Activated CD4-positive, alpha-beta memory T cell treated with anti-CD3 and anti-CD28 coated beads, Interleukin-2, amount 10 ng/mL, durations not matched to agents 7 days and 5 days (primary cell): ENCODE measurements around the gene RRP1. TPM values are rescaled to one million over a fixed set of nuclear protein-coding genes. Genes with fewer than 3 reads are reported as not detected.
"Not testable (repeated sequence)": the region's sequence is repeated elsewhere in the genome, so short reads cannot be mapped to it uniquely, and the experiment has no call there.

Experiments used
- CTCF ChIA-PET: fragments of 350-600 bp; sonication (Branson Sonifier 250); formaldehyde crosslinking; loops from one replicate; lab custom pipeline; 2021; ENCODE audit warnings: antibody characterized with exemption, inconsistent platforms; lab: Charles Lee
- POLR2A ChIA-PET: fragments of 350-600 bp; sonication (Branson Sonifier 250); formaldehyde crosslinking; loops from one replicate; lab custom pipeline; 2021; ENCODE audit warnings: antibody characterized with exemption; lab: Charles Lee
- DNase-seq: peaks from one replicate; pipeline ENCODE4 v3.0.0-alpha.2; 2020
- H3K27ac Mint-ChIP-seq: one replicate; pipeline ENCODE4 v1.8.0; 2021; ENCODE audit warnings: mild to moderate bottlenecking, mixed read lengths
- H3K27me3 Mint-ChIP-seq: one replicate; pipeline ENCODE4 v1.8.0; 2021; ENCODE audit warnings: mixed read lengths
- H3K36me3 Mint-ChIP-seq: one replicate; pipeline ENCODE4 v1.8.0; 2021; ENCODE audit warnings: low read depth, mixed read lengths
- H3K4me1 Mint-ChIP-seq: one replicate; pipeline ENCODE4 v1.8.0; 2021; ENCODE audit warnings: mixed read lengths
- H3K4me3 Mint-ChIP-seq: one replicate; pipeline ENCODE4 v1.8.0; 2021; ENCODE audit warnings: mild to moderate bottlenecking, mixed read lengths
- H3K9me3 Mint-ChIP-seq: one replicate; pipeline ENCODE4 v1.8.0; 2021; ENCODE audit warnings: mixed read lengths
- total RNA-seq, 2 experiments: library from RNA; stranded (reverse); gene quantifications; one replicate each; pipeline ENCODE4 v1.2.3, GENCODE V29; 2021

Gene RRP1
- total RNA-seq, 2 experiments from 2014 or later, result 22.4 to 22.6 TPM

DNA sequence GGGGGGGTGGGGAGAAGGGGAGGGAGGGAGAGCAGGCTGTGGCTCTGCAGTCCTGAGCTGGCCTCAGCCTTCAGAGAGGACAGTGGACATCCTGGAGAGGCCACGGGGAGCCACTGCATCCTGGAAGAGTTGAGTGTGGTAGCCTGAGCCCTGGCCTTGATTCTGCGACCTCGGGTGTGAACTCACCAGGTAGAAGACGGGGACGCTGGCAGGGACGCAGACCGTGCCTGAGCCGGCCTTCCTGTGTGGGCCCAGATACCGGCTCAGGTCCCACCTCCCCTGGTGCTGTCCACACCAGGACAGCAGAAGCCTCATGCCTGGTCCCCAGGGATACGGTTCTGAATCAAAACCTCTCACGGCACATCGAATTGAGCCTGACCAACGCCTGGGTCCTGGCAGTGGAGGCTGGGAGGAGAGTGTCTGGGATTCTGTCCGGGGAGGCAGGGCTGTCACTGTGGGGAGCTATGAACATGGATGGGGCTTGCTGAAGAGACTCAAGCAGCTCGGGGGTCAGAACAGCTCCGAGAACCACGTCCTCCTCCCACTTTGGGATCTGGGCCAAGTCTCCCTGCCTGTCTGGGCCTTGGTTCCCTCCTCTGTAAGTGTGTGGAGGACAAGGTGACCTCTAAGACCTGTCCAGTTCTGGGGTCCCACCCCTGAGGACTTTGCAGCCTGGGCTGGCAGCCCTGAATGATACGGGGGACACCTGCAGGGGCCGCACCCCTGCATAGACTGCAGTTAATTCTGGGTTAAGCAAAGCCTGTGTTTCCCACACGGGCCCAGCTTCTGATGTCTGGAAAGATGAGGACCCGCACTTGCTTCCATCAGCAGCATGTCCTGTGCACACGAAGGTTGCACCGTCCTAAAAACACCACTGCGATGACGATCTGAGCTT lies 30.4 kb downstream of the RRP1 start:
- peaks cover 6% of the 10 kb centered on the region for H3K4me1 Mint-ChIP-seq
- H3K27ac Mint-ChIP-seq, result no peak overlapping the region
- CTCF ChIA-PET, result no interaction called here
- peaks cover 5% of the 10 kb centered on the region for H3K9me3 Mint-ChIP-seq
- no peak for DNase-seq
- H3K4me3 Mint-ChIP-seq, result no peak overlapping the region
- peaks cover 5% of the 10 kb centered on the region for H3K36me3 Mint-ChIP-seq
- POLR2A ChIA-PET, result interaction anchor here (0.7 kb wide), 1 partner anchor 73 kb away, joined by 3 read pairs; no protein-coding TSS in a partner anchor
- H3K27me3 Mint-ChIP-seq, result peaks cover 2% of the 10 kb centered on the region

GRCh38 chr21:43820466-43820865 lies 31.1 kb downstream of the RRP1 start:
- Mint-ChIP-seq H3K27me3 (peaks cover 2% of the 10 kb centered on the region), H3K36me3 (peaks cover 5% of the 10 kb centered on the region), H3K4me3 (no peak overlapping the region), H3K4me1 (peaks cover 4% of the 10 kb centered on the region), H3K9me3 (peaks cover 5% of the 10 kb centered on the region), H3K27ac (no peak overlapping the region)
- ChIA-PET POLR2A (interaction anchor here (0.7 kb wide), 1 partner anchor 73 kb away, joined by 3 read pairs; no protein-coding TSS in a partner anchor), CTCF (no interaction called here)
- DNase-seq, result no peak

GRCh38 chr21:43822166-43822565 lies 32.8 kb downstream of the RRP1 start:
- H3K4me3 Mint-ChIP-seq, H3K4me1 Mint-ChIP-seq, CTCF ChIA-PET, H3K36me3 Mint-ChIP-seq, DNase-seq, H3K9me3 Mint-ChIP-seq, POLR2A ChIA-PET, H3K27me3 Mint-ChIP-seq, H3K27ac Mint-ChIP-seq: not testable (repeated sequence)

GRCh38 chr21:43822741-43823140 lies 33.4 kb downstream of the RRP1 start:
- H3K9me3 Mint-ChIP-seq, H3K36me3 Mint-ChIP-seq, POLR2A ChIA-PET, CTCF ChIA-PET, H3K4me1 Mint-ChIP-seq, H3K27me3 Mint-ChIP-seq, H3K27ac Mint-ChIP-seq, H3K4me3 Mint-ChIP-seq, DNase-seq: not testable (repeated sequence)

DNA sequence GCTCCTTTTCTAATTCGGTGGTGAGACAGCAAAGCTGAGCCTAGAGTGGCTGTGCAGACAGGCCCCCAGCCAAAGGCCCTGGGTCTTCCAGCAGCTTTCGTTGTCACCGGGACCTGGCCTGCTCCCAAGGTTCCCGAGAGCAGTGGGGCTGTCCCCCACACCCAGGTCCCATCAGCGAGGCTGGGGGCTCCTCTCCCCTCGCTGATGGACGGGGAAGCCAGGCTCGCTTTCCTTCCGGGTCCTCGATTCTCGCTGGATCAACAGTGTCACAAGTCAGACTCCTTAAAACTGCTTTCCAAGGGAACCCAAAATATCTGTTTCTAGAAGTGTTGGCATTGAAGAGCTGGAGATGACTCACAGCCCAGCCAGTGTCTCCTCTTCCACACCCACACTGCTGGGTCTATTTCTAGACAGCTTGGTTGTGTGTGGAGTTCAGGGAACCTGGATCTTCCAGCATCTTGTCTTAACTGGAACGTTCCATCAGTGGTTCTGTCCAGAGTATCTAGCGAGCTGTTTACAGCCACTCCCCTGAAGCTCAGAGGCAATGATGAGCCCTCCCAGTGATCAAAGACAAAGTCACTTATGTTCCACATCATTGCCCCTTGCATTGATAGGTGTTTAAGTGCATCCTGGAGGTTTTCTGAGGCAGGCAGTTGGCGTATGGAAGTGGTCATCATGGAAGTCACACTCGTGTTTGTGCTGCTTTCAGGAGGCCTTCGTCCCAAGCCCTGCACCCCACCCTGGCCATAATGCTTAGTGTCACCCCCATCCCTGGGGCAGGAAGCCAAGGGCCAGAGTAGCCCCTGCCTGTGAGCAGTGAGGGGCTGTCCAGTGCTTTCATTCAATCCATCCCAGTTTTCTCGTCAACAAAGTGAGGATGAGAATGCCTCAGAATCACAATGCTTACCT lies 35.2 kb downstream of the RRP1 start:
- Mint-ChIP-seq H3K4me3 (no peak overlapping the region), H3K36me3 (no peaks in the 10 kb centered on the region), H3K4me1 (no peaks in the 10 kb centered on the region), H3K27me3 (peaks cover 16% of the 10 kb centered on the region), H3K9me3 (no peaks in the 10 kb centered on the region), H3K27ac (no peak overlapping the region)
- DNase-seq, result no peak
- POLR2A ChIA-PET, result interaction anchor here (1.2 kb wide), 1 partner anchor 93 kb away, joined by 3 read pairs; no protein-coding TSS in a partner anchor
- CTCF ChIA-PET, result interaction anchor here (1.6 to 1.8 kb wide), 2 partner anchors 14 to 151 kb away, joined by 5 to 8 read pairs; no protein-coding TSS in a partner anchor

GRCh38 chr21:43825242-43825935 lies 36.0 kb downstream of the RRP1 start:
- H3K4me3 Mint-ChIP-seq, result no peak overlapping the region

GRCh38 chr21:43825936-43826622 lies 36.7 kb downstream of the RRP1 start:
- H3K27ac Mint-ChIP-seq, result no peak overlapping the region
- no peak for DNase-seq
- POLR2A ChIA-PET, result no interaction called here

More at GRCh38 chr21:43825242-43825935, 36.0 kb downstream of the RRP1 start:
- Mint-ChIP-seq H3K4me1 (no peaks in the 10 kb centered on the region), H3K27me3 (peaks cover 19% of the 10 kb centered on the region), H3K36me3 (no peaks in the 10 kb centered on the region), H3K9me3 (no peaks in the 10 kb centered on the region), H3K27ac (no peak overlapping the region)
- DNase-seq, result no peak
- POLR2A ChIA-PET, result no interaction called here
- CTCF ChIA-PET, result interaction anchor here (1.0 to 1.6 kb wide), 2 partner anchors 9 to 15 kb away, joined by 3 to 8 read pairs; no protein-coding TSS in a partner anchor

GRCh38 chr21:43826623-43826974 lies 37.2 kb downstream of the RRP1 start:
- H3K27me3 Mint-ChIP-seq, result peaks cover 22% of the 10 kb centered on the region
- no peak for DNase-seq
- CTCF ChIA-PET, result no interaction called here
- POLR2A ChIA-PET, result no interaction called here
- H3K4me1 Mint-ChIP-seq, result no peaks in the 10 kb centered on the region
- no peaks in the 10 kb centered on the region for H3K36me3 Mint-ChIP-seq
- H3K4me3 Mint-ChIP-seq, result no peak overlapping the region
- H3K27ac Mint-ChIP-seq, result no peak overlapping the region
- no peaks in the 10 kb centered on the region for H3K9me3 Mint-ChIP-seq

More at GRCh38 chr21:43825936-43826622, 36.7 kb downstream of the RRP1 start:
- no peak overlapping the region for H3K4me3 Mint-ChIP-seq
- no peaks in the 10 kb centered on the region for H3K36me3 Mint-ChIP-seq
- peaks cover 22% of the 10 kb centered on the region for H3K27me3 Mint-ChIP-seq
- CTCF ChIA-PET, result interaction anchor here (1.0 to 1.6 kb wide), 2 partner anchors 8 to 15 kb away, joined by 3 to 8 read pairs; no protein-coding TSS in a partner anchor
- no peaks in the 10 kb centered on the region for H3K9me3 Mint-ChIP-seq
- no peaks in the 10 kb centered on the region for H3K4me1 Mint-ChIP-seq

- Mint-ChIP-seq H3K4me1 (no peaks in the 10 kb centered on the region), H3K36me3 (no peaks in the 10 kb centered on the region), H3K4me3 (no peak overlapping the region), H3K27ac (no peak overlapping the region), H3K9me3 (no peaks in the 10 kb centered on the region), H3K27me3 (peaks cover 22% of the 10 kb centered on the region)
- ChIA-PET CTCF (no interaction called here), POLR2A (interaction anchor here (1.0 kb wide), 1 partner anchor 10 kb away, joined by 3 read pairs; no protein-coding TSS in a partner anchor)
- DNase-seq, result no peak
These were observed 37.7 kb downstream of the RRP1 start for GRCh38 chr21:43827015-43827611.

DNA sequence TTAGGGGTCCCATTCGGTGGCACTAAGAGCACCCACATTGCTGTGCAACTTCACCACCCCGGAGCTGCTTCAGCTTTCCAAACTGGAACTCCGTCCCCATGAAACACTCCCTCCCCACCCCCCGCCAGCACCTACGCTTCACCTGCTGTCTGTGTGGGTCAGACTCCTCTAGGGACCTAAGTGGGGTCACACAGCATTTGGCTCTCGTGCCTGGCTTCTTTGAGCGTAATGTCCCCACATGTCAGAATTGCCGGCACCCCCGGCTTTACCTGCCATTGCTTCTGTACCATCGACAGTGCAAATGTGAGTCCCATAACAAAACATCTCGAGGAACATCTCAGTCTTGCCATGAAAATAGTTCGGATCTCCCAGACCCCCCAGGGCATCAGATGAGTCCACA lies 39.8 kb downstream of the RRP1 start:
- CTCF ChIA-PET, result no interaction called here

DNA sequence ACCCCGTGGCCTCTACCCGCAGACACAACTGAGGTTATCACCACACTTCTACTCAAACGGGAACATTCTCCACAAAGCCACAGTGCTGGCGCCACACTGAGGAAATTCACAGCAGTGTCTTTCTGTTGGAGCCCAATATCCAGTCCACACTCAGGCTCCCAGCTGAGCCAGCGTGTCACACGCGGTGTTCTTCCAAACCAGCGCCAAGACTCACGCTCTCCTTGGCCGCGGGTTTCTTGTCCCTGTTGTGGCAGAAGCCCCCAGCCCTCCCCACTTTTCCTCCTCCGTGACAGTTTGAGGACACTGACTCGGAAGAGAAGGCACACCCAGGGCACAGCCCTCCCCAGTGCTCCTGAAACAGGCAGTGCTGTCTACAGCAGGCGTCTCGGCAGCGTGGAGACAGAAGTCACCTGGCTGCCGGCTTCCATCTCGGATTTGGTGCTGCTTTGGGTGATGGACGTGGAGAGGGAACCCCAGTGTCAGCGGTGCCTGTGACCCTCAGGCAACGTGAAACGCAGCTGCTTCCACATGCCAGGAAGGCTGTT lies 40.3 kb downstream of the RRP1 start:
- Mint-ChIP-seq H3K27ac (no peak overlapping the region), H3K36me3 (no peaks in the 10 kb centered on the region), H3K4me1 (peaks cover 3% of the 10 kb centered on the region), H3K27me3 (peaks cover 30% of the 10 kb centered on the region), H3K4me3 (no peak overlapping the region), H3K9me3 (no peaks in the 10 kb centered on the region)
- POLR2A ChIA-PET, result no interaction called here
- DNase-seq, result no peak
- CTCF ChIA-PET, result no interaction called here

More for the DNA sequence above, 39.8 kb downstream of the RRP1 start:
- Mint-ChIP-seq H3K4me1 (peaks cover 2% of the 10 kb centered on the region), H3K27ac (no peak overlapping the region), H3K36me3 (no peaks in the 10 kb centered on the region), H3K27me3 (peaks cover 29% of the 10 kb centered on the region), H3K4me3 (no peak overlapping the region), H3K9me3 (no peaks in the 10 kb centered on the region)
- no peak for DNase-seq
- POLR2A ChIA-PET, result no interaction called here
